HepG2 (cell line): Measurements from ENCODE around the gene GHRH. TPM values are rescaled to one million over a fixed set of nuclear protein-coding genes. Genes with fewer than 3 reads are reported as not detected.
A peak's percentile ranks its signal among the peaks of the same experiment; 100 is the strongest.

Source experiments
- ATAC-seq: fragments of 200-7000 bp; cut with Tn5 transposase; 3 replicates; pipeline ENCODE4 v1.9.1; 2020; ENCODE audit warnings: mild to moderate bottlenecking, moderate library complexity
- BruUV-seq: library from RNA; stranded (reverse); fragments of 400-500 nt; replicated peaks from 2 replicates; lab custom pipeline; 2021; lab: Mats Ljungman, UMichigan
- CTCF ChIA-PET: fragments of 300-600 bp; formaldehyde crosslinking; extraction: SDS; loops from one replicate; lab custom pipeline; 2021; ENCODE audit warnings: low total read pairs, inconsistent platforms, low intra/inter-chr PET ratio; lab: Yijun Ruan, JAX
- POLR2A ChIA-PET: fragments of 350-600 bp; sonication (Branson Sonifier 250); formaldehyde crosslinking; loops from one replicate; lab custom pipeline; 2020; ENCODE audit warnings: antibody characterized with exemption, inconsistent platforms; lab: Yijun Ruan, JAX
- DNase-seq: peaks from one replicate; pipeline ENCODE4 v3.0.0-alpha.2; 2015; ENCODE audit warnings: low spot score
- FAIRE-seq: peaks from 3 replicates; lab custom pipeline; 2011; peaks lifted over from hg19 to GRCh38; lab: Jason Lieb, UNC
- H2AFZ ChIP-seq: one replicate; pipeline ENCODE4 v1.6.1; 2011; ENCODE audit warnings: low read length, inconsistent platforms
- H3K27ac ChIP-seq: fragments of 300-600 bp; 3 replicates; pipeline ENCODE4 v1.8.0; 2011; ENCODE audit warnings: mixed run types, mild to moderate bottlenecking, mixed read lengths, low read length, inconsistent platforms; ENCODE audit not compliant: insufficient read depth; ENCODE audit errors: extremely low read length
- H3K27me3 ChIP-seq, 2 experiments: fragments of 200-600 bp in 1 of 2; 2 replicates in 1 of 2; 3 replicates in 1 of 2; pipeline versions ENCODE4 v1.6.0 to v1.8.0; 2011; ENCODE audit warnings: low read length in 2 of 2, mild to moderate bottlenecking in 2 of 2, moderate library complexity in 2 of 2, inconsistent platforms in 1 of 2; ENCODE audit not compliant: insufficient read depth in 2 of 2, control insufficient read depth in 1 of 2
- H3K36me3 ChIP-seq, 2 experiments: fragments of 200-600 bp in 1 of 2; replicated peaks in 1 of 2; 2 replicates in 1 of 2; 3 replicates in 1 of 2; pipeline versions ENCODE4 v1.5.1 to v1.8.0; 2011; ENCODE audit warnings: low read length in 2 of 2, inconsistent platforms in 1 of 2; ENCODE audit not compliant: insufficient read depth in 2 of 2, control insufficient read depth in 1 of 2
- H3K4me1 ChIP-seq: 2 replicates; pipeline ENCODE4 v1.5.1; 2012; ENCODE audit warnings: low read length, inconsistent platforms; ENCODE audit not compliant: insufficient read depth
- H3K4me2 ChIP-seq: 2 replicates; pipeline ENCODE4 v1.6.0; 2011; ENCODE audit warnings: low read depth, low read length, inconsistent platforms
- H3K4me3 ChIP-seq, 3 experiments: fragments of 200-600 bp in 1 of 3; sonication (generic), shearing (Covaris generic) in 1 of 3; replicated peaks in 1 of 3; 2 replicates each; pipeline ENCODE4 v1.5.1; 2011 to 2016; ENCODE audit warnings: low read length in 3 of 3, inconsistent platforms in 2 of 3, low read depth in 2 of 3, mild to moderate bottlenecking in 2 of 3, control low read depth in 1 of 3, mixed read lengths in 1 of 3; ENCODE audit not compliant: insufficient read depth in 1 of 3
- H3K79me2 ChIP-seq: one replicate; pipeline ENCODE4 v1.6.1; 2011; ENCODE audit warnings: low read length, inconsistent platforms; ENCODE audit not compliant: insufficient read depth
- H3K9ac ChIP-seq: 2 replicates; pipeline ENCODE4 v1.6.0; 2011; ENCODE audit warnings: mild to moderate bottlenecking, low read depth, low read length, inconsistent platforms; ENCODE audit not compliant: insufficient read depth
- H3K9me3 ChIP-seq: 2 replicates; pipeline ENCODE4 v1.5.1; 2012; ENCODE audit warnings: mild to moderate bottlenecking, low read length
- H4K20me1 ChIP-seq: 2 replicates; pipeline ENCODE4 v1.6.0; 2011; ENCODE audit warnings: inconsistent platforms, mild to moderate bottlenecking, low read length, moderate library complexity; ENCODE audit not compliant: insufficient read depth
- CAMTA2 ChIP-seq: sonication (generic); formaldehyde crosslinking; IDR thresholded peaks from 2 replicates; pipeline ENCODE4 v1.4.0; 2020; ENCODE audit warnings: mild to moderate bottlenecking, missing genetic modification reagents, borderline replicate concordance
- HOXA9 ChIP-seq: sonication (generic); formaldehyde crosslinking; IDR thresholded peaks from 2 replicates; pipeline ENCODE4 v1.8.1; 2022; ENCODE audit warnings: missing genetic modification reagents, mild to moderate bottlenecking, moderate library complexity, borderline replicate concordance
- KDM5B ChIP-seq: sonication (generic); formaldehyde crosslinking; IDR thresholded peaks from 2 replicates; pipeline ENCODE4 v1.4.0; 2020; ENCODE audit warnings: missing genetic modification reagents, mild to moderate bottlenecking, borderline replicate concordance
- MAFG ChIP-seq: sonication (generic); formaldehyde crosslinking; IDR thresholded peaks from 2 replicates; pipeline ENCODE4 v1.5.1; 2020; ENCODE audit warnings: mild to moderate bottlenecking, missing genetic modification reagents
- SMAD9 ChIP-seq: sonication (generic); formaldehyde crosslinking; IDR thresholded peaks from 2 replicates; pipeline ENCODE4 v1.5.1; 2020; ENCODE audit warnings: mild to moderate bottlenecking, missing genetic modification reagents
- XRCC5 ChIP-seq: fragments of 200-400 bp; formaldehyde crosslinking; optimal IDR thresholded peaks from 2 replicates; pipeline ENCODE3; 2017; ENCODE audit warnings: mild to moderate bottlenecking, low read length
- ZNF337 ChIP-seq: sonication (generic); formaldehyde crosslinking; IDR thresholded peaks from 2 replicates; pipeline ENCODE4 v1.5.1; 2020; ENCODE audit warnings: missing genetic modification reagents, low read depth, mild to moderate bottlenecking, borderline replicate concordance
- ZNF674 ChIP-seq: sonication (generic); formaldehyde crosslinking; IDR thresholded peaks from 2 replicates; pipeline ENCODE4 v1.5.0; 2020; ENCODE audit warnings: low read depth, mild to moderate bottlenecking, missing genetic modification reagents
- WGBS: methylation state at CpG from one replicate; pipeline ENCODE4 v1.1.6; 2017; ENCODE audit warnings: low lambda C conversion rate; 5-methylcytosine and 5-hydroxymethylcytosine counted together
- in situ Hi-C: cut with HindIII; loops from 2 replicates; pipeline ENCODE4 v1.10.0; 2017; ENCODE audit warnings: low pct_unique_long_range_greater_than_20kb; ENCODE audit not compliant: extremely low pct_ligation_motif_present
- intact Hi-C: fragments of 100-400 bp; cut with micrococcal nuclease; formaldehyde crosslinking; loops from one replicate; pipeline ENCODE4 v1.10.0; 2022; ENCODE audit not compliant: unreplicated experiment
- polyA plus RNA-seq, 8 experiments: library from polyadenylated mRNA; depleted of rRNA in 3 of 8; stranded (reverse) in 7 of 8; unstranded in 1 of 8; fragments of >200 nt; fragmentation: Illumina TruSeq in 4 of 8; extraction: Trizol in 4 of 8; gene quantifications; 2 replicates each; pipeline versions ENCODE4 v1.2.1 to v1.2.3, GENCODE V29; 2011 to 2016; ENCODE audit warnings: low read depth in 4 of 8, missing spikeins in 1 of 8, mixed read lengths in 1 of 8; ENCODE audit not compliant: insufficient read depth in 1 of 8
- total RNA-seq, 5 experiments: library from RNA; depleted of rRNA; stranded (reverse); fragments of >200 nt; fragmentation: Illumina TruSeq; extraction: Trizol; gene quantifications; 2 replicates each; pipeline ENCODE4 v1.2.3, GENCODE V29; 2016; ENCODE audit warnings: low read depth in 1 of 5

GHRH gene
- total and polyA plus RNA-seq, 2 of the 13 experiments (the other 11 are each of a cell fraction or from before 2014, with no cell fraction given) = not detected

DNA sequence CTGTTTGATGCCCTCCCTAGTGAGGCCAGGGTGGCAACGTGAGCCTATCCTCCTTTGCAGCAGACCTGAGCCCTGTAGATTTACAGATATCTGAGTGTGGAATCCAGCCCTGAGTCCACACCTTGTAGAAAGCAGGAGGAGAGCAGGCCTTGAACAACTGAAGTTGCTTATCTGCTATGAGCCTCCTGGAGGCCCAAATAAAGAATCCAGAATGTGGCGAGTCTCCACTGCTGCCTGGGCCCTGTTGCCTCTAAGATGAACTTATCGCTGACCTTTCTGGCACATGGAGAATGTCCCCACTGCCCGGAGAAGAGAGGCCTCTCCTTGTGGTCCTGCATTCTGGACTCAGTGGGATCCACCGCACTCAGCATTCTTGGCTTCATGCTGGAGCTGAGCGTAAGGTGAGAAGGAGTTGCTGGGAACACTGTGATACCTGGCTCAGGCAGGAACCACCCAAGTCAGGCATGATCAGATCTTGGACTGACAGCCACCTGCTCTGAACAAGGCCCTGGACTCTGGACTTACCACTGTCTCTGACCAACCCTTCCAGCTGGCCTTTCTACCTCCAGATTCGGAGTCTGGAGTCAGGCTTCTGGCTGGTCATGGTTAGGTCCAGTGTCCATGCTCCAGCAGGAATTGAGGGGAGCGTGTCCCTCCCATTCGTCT lies 22.0 kb upstream of the GHRH start (continued):
- no peak for TF ChIP-seq ZNF337
- peak; percentile 46; the same call in 1 of the 2 replicates for TF ChIP-seq KDM5B
- TF ChIP-seq CAMTA2 (CRISPR knock-in tag) = peak; percentile 41; the same call in 1 of the 2 replicates
- no peak for TF ChIP-seq HOXA9 (CRISPR knock-in tag)

DNA sequence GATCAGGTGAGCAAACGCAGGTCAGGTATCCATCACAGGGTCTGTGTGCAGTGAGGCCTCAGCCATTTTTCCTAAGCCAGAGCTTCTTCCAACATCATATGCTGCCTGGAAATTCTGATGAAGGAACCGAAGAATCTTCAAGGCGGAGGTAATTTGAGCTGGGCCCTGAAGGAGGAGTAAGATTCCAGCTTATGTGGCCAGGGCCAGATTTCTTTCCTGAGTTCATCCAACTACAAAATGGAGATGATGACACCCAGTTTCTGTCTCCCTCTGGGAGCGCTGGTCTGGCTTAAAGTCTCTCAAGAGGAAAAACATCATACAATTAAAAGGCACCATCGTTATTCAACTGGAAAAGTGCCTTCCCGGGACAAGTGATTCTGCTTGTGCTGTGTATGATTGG lies 20.9 kb upstream of the GHRH start:
- TF ChIP-seq XRCC5 = peak; percentile 51
- no peak for TF ChIP-seq SMAD9
- DNase-seq (no peak), ATAC-seq (no peak), FAIRE-seq (no peak)
- in situ Hi-C loops = no loop called here
- ChIA-PET POLR2A (interaction anchor here (0.9 to 5.4 kb wide), 4 partner anchors 11 to 62 kb away, joined by 3 to 48 read pairs (median 19); partner anchors contain the start of gene SRC), CTCF (no interaction called here)
- Histone ChIP-seq H3K4me1 (peaks cover 74% of the 10 kb centered on the region), H3K9ac (no peak overlapping the region), H3K27ac (no peak overlapping the region), H3K36me3 (no peaks in the 10 kb centered on the region), H3K27me3 (no peaks in the 10 kb centered on the region), H4K20me1 (no peaks in the 10 kb centered on the region), H3K4me2 (no peak overlapping the region), H2AFZ (no peak overlapping the region), H3K79me2 (no peaks in the 10 kb centered on the region), H3K9me3 (no peaks in the 10 kb centered on the region), H3K4me3 (no peak overlapping the region)
- intact Hi-C loops = no loop called here
- 70% methylated on average over 6 of the region's 6 CpGs for WGBS
- no TSS peak for BruUV-seq

- ATAC-seq = no peak
- Histone ChIP-seq H3K4me3 (no peak overlapping the region), H4K20me1 (no peaks in the 10 kb centered on the region), H2AFZ (no peak overlapping the region), H3K4me2 (peak overlapping the region; percentile 22; the same call in 1 of the 2 replicates), H3K27me3 (no peaks in the 10 kb centered on the region; a peak in 2 of 5 replicates), H3K9ac (no peak overlapping the region), H3K36me3 (no peaks in the 10 kb centered on the region), H3K79me2 (no peaks in the 10 kb centered on the region), H3K4me1 (peaks cover 75% of the 10 kb centered on the region), H3K27ac (no peak overlapping the region), H3K9me3 (no peaks in the 10 kb centered on the region)
- no peak for FAIRE-seq
- no peak for DNase-seq
- 0 out of 2 replicates have a peak, but pooled peaks have one; percentile 9 for TF ChIP-seq MAFG (CRISPR knock-in tag)
- TF ChIP-seq ZNF674 (CRISPR knock-in tag) = no peak
- POLR2A ChIA-PET = interaction anchor here (1.3 to 2.3 kb wide), 4 partner anchors 9 to 100 kb away, joined by 3 to 12 read pairs (median 3); partner anchors contain the start of gene MANBAL
- WGBS = 49% methylated on average over 8 of the region's 8 CpGs
- BruUV-seq = no TSS peak
- in situ Hi-C loops (no loop called here), intact Hi-C loops (no loop called here)
- CTCF ChIA-PET = no interaction called here
Observed at GRCh38 chr20:37280403-37280802, 18.8 kb upstream of the GHRH start.
